ENCODE results near the gene GPRIN3. TPM values are rescaled to one million over a fixed set of nuclear protein-coding genes. Genes with fewer than 3 reads are reported as not detected.

GPRIN3 gene
- total RNA-seq, 3 donors from 2014 or later, result 3.3 to 13.2 (median 4.0) TPM

DNA sequence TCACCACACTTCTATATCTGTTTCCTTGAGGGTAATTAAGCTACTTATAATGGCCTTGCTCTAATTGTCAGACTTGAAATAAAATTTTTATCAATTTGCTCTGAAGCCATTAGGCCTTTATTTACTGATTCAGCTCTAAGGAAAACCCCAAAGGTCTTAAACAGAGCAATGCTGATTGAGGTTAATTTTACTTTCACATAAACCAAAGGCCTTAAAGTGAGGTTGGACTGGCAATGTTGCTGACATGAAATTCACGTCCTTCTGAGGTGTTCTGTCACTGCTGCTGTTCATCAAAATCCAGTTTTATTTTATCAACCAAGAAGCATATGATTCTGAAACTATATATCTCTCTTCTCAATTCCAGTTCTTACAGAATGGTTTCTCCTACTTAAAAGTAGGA is 21.7 kb upstream of the GPRIN3 start:
- intact Hi-C loops (cut with DNase I; ENCODE audit: low total_unique reads), result no loop called here
- TF ChIP-seq, protein P1, sequence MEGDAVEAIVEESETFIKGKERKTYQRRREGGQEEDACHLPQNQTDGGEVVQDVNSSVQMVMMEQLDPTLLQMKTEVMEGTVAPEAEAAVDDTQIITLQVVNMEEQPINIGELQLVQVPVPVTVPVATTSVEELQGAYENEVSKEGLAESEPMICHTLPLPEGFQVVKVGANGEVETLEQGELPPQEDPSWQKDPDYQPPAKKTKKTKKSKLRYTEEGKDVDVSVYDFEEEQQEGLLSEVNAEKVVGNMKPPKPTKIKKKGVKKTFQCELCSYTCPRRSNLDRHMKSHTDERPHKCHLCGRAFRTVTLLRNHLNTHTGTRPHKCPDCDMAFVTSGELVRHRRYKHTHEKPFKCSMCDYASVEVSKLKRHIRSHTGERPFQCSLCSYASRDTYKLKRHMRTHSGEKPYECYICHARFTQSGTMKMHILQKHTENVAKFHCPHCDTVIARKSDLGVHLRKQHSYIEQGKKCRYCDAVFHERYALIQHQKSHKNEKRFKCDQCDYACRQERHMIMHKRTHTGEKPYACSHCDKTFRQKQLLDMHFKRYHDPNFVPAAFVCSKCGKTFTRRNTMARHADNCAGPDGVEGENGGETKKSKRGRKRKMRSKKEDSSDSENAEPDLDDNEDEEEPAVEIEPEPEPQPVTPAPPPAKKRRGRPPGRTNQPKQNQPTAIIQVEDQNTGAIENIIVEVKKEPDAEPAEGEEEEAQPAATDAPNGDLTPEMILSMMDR (IDR thresholded peaks at IDR 0.05), result no peak
- TF ChIP-seq POLR2AphosphoS5 (IDR thresholded peaks at IDR 0.05) (no peak), POLR2A (IDR thresholded peaks at IDR 0.05) (no peak)
- Histone ChIP-seq H3K27ac (no peak overlapping the region), H3K36me3 (no peaks in the 10 kb centered on the region), H3K27me3 (no peaks in the 10 kb centered on the region), H3K4me1 (no peaks in the 10 kb centered on the region), H3K9me3 (no peaks in the 10 kb centered on the region), H3K4me3 (no peak overlapping the region)
- no peak for DNase-seq (ENCODE audit: low spot score in 2 of 2)

DNA sequence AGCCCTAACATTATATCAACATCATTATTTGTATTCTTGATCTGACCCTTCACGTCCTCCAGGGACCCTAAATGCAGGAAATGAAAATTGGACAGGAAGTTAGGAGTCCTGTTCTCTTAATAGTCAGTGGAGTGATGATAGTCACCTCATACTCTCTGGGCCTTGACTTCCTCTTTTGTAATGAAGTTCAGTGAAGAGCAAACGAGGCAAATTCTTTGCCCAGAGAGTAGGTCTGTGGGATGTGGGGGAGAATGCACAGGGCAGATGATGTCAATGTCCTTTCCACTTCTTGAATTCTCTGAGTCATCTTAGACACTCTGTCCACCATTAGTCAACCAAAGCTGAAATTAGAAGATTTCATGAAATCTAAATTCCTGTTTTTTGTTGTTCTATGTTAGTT is 17.1 kb upstream of the GPRIN3 start:
- no peak overlapping the region for H3K4me3 ChIP-seq
- DNase-seq (ENCODE audit: low spot score in 2 of 2), result no peak

DNA sequence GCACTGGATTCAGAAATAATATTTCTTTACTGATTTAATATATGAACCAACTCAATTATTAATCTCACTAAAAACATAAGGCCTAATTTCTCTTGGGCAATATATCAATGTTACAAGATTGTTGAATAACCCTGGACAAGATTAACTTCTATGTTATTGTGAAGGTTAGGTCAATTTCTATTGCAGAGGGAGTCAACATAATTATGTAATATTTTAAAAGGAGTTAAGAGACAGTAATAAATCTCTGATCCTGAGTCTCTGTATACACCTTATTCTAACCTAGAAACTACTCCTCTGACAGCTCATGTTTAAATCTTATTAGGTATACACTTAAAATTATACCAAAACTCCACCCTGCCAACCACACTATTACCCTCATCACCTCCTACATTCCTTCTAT is 15.1 kb upstream of the GPRIN3 start:
- intact Hi-C loops (cut with DNase I; ENCODE audit: low total_unique reads), result no loop called here
- Histone ChIP-seq H3K36me3 (no peaks in the 10 kb centered on the region), H3K9me3 (no peaks in the 10 kb centered on the region), H3K4me1 (no peaks in the 10 kb centered on the region), H3K27ac (no peak overlapping the region), H3K27me3 (no peaks in the 10 kb centered on the region), H3K4me3 (no peak overlapping the region)
- DNase-seq (ENCODE audit: low spot score in 2 of 2), result no peak
- TF ChIP-seq POLR2A (IDR thresholded peaks at IDR 0.05), result no peak
- TF ChIP-seq, protein P1 (IDR thresholded peaks at IDR 0.05), result no peak
- TF ChIP-seq POLR2AphosphoS5 (IDR thresholded peaks at IDR 0.05), result no peak

More for the DNA sequence above, 17.1 kb upstream of the GPRIN3 start:
- no peaks in the 10 kb centered on the region for H3K36me3 ChIP-seq
- TF ChIP-seq POLR2AphosphoS5 (IDR thresholded peaks at IDR 0.05) (no peak), POLR2A (IDR thresholded peaks at IDR 0.05) (no peak)
- TF ChIP-seq, protein P1 (IDR thresholded peaks at IDR 0.05), result no peak
- no peak overlapping the region for H3K27ac ChIP-seq
- no peaks in the 10 kb centered on the region for H3K4me1 ChIP-seq
- intact Hi-C loops (cut with DNase I; ENCODE audit: low total_unique reads), result no loop called here
- no peaks in the 10 kb centered on the region for H3K9me3 ChIP-seq
- H3K27me3 ChIP-seq, result no peaks in the 10 kb centered on the region

DNA sequence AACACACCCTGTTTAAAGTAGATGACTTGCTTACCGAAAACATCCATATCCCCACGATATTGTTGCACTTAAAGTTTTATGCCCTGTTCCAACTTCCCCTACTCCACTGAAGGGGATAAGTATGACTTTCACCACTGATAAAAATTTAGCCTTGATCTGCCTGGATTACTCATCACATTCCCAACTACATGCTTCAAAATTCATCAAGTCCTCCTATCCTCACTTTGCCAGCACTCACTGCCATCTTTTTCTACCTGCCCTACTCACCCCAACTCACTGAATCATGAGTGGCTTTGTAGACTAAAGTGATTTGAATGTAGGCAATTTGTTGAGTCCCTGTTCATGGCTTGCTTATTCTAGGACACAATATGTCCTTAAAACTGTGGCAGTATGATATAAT is 12.2 kb upstream of the GPRIN3 start:
- TF ChIP-seq, protein P1 (IDR thresholded peaks at IDR 0.05), result no peak
- TF ChIP-seq POLR2AphosphoS5 (IDR thresholded peaks at IDR 0.05) (no peak), POLR2A (IDR thresholded peaks at IDR 0.05) (no peak)
- H3K4me3 ChIP-seq, result no peak overlapping the region
- no peaks in the 10 kb centered on the region for H3K27me3 ChIP-seq
- no peak overlapping the region for H3K27ac ChIP-seq
- no peak for DNase-seq (ENCODE audit: low spot score in 2 of 2)
- H3K9me3 ChIP-seq, result no peaks in the 10 kb centered on the region
- intact Hi-C loops (cut with DNase I; ENCODE audit: low total_unique reads), result no loop called here
- H3K36me3 ChIP-seq, result no peaks in the 10 kb centered on the region
- H3K4me1 ChIP-seq, result no peaks in the 10 kb centered on the region

DNA sequence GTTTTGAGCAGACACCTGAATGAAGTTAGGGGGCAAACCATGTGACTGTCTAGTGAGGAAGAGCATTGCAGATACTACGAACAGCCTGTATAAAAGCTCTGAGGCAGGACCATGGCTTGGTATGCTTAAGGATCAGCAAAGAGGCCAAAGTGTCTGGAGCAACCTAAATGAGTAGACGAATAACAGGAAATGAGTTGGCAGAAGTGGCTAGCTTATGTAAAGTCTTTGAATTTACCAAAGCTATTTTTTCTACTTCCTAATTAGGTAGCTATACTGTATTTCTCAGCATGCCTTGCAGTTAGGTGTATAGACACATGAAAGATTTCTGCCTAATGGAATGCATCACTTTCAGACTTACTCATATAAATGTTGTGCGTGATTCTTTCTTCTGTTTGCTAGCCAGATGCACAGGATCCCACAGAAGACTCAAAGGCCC is 9.3 kb upstream of the GPRIN3 start:
- H3K27ac ChIP-seq, result no peak overlapping the region

More for the DNA sequence above, 9.3 kb upstream of the GPRIN3 start:
- no peak for DNase-seq (ENCODE audit: low spot score in 2 of 2)
- TF ChIP-seq, protein P1 (IDR thresholded peaks at IDR 0.05), result no peak
- no peaks in the 10 kb centered on the region for H3K4me1 ChIP-seq
- H3K36me3 ChIP-seq, result no peaks in the 10 kb centered on the region
- intact Hi-C loops (cut with DNase I; ENCODE audit: low total_unique reads), result no loop called here
- no peaks in the 10 kb centered on the region for H3K27me3 ChIP-seq
- H3K4me3 ChIP-seq, result no peak overlapping the region
- H3K9me3 ChIP-seq, result no peaks in the 10 kb centered on the region
